ENCODE results near the gene SIRPG.

The SIRPG gene

GRCh38 chr20:1595333-1595732 lies 62.2 kb downstream of the SIRPG start:
- DNase-seq (ENCODE audit: low spot score) = no peak

- DNase-seq (ENCODE audit: low spot score) = no peak
Observed at GRCh38 chr20:1588533-1589460, 68.8 kb downstream of the SIRPG start.

- no peak for DNase-seq (ENCODE audit: low spot score)
Observed at GRCh38 chr20:1587781-1588532, 69.6 kb downstream of the SIRPG start.

GRCh38 chr20:1579488-1579887 lies 78.1 kb downstream of the SIRPG start:
- DNase-seq (ENCODE audit: low spot score) = no peak
